ENCODE data around the gene VWA7.

GRCh38 chr6:31779908-31780307 is 2.8 kb upstream of the VWA7 start:
- TF ChIP-seq CTCF (IDR thresholded peaks at IDR 0.05) = no peak
- no peak for TF ChIP-seq POLR2A (IDR thresholded peaks at IDR 0.05)
